Upper lobe of left lung (tissue), 6 donors: ENCODE results near the gene SNAI3. TPM values are rescaled to one million over a fixed set of nuclear protein-coding genes. Genes with fewer than 3 reads are reported as not detected.

ENCODE experiments used
- ATAC-seq, 2 donors: fragments of 200-7000 bp; cut with Tn5 transposase; one replicate each; pipeline ENCODE4 v1.9.1; 2022; ENCODE audit warnings: mild to moderate bottlenecking in 2 of 2, moderate library complexity in 2 of 2; ENCODE audit not compliant: low FRiP score in 2 of 2
- DNase-seq, 2 donors: peaks; one replicate each; pipeline ENCODE4 v3.0.0-alpha.2; 2019 to 2020
- H3K27ac ChIP-seq, 4 donors: fragments of 200-600 bp; sonication (generic); one replicate each; pipeline ENCODE4 v1.5.1; 2016 to 2019
- H3K27me3 ChIP-seq, 4 donors: fragments of 200-600 bp; sonication (generic); one replicate each; pipeline ENCODE4 v1.5.1; 2017 to 2019
- H3K36me3 ChIP-seq, 4 donors: fragments of 200-600 bp; sonication (generic); one replicate each; pipeline ENCODE4 v1.5.1; 2016 to 2019
- H3K4me1 ChIP-seq, 4 donors: fragments of 200-600 bp; sonication (generic); one replicate each; pipeline ENCODE4 v1.5.1; 2018 to 2019
- H3K4me3 ChIP-seq, 4 donors: fragments of 200-600 bp; sonication (generic); one replicate each; pipeline ENCODE4 v1.5.1; 2017 to 2019; ENCODE audit warnings: mild to moderate bottlenecking in 2 of 4, moderate library complexity in 1 of 4
- H3K9me3 ChIP-seq, 4 donors: fragments of 200-600 bp; sonication (generic); one replicate each; pipeline ENCODE4 v1.5.1; 2018 to 2019
- EP300 ChIP-seq, 4 donors: sonication (generic); formaldehyde crosslinking; IDR thresholded peaks; one replicate each; pipeline ENCODE4 v1.5.1; 2017; ENCODE audit warnings: antibody characterized with exemption in 4 of 4, control low read depth in 2 of 4
- POLR2A ChIP-seq, 4 donors: fragments of 450-650 bp; IDR thresholded peaks; one replicate each; pipeline ENCODE4 v1.5.1; 2016 to 2017; ENCODE audit warnings: antibody characterized with exemption in 4 of 4, mild to moderate bottlenecking in 2 of 4
- POLR2AphosphoS5 ChIP-seq, 2 donors: sonication (generic); formaldehyde crosslinking; IDR thresholded peaks; one replicate each; pipeline ENCODE4 v1.5.1; 2017; ENCODE audit warnings: antibody characterized with exemption in 2 of 2
- WGBS, 2 donors: methylation state at CpG; one replicate each; pipeline ENCODE4 v1.1.5; 2017 to 2018; 5-methylcytosine and 5-hydroxymethylcytosine counted together
- total RNA-seq, 6 donors: library from RNA; depleted of rRNA in 4 of 6; stranded (reverse); fragments of >200 nt in 4 of 6; gene quantifications; one replicate each; pipeline versions ENCODE4 v1.1.0 to v1.2.1, GENCODE V29; 2016 to 2021
- TF ChIP-seq, protein P1 (sequence below), 6 experiments: fragments of 450-650 bp in 4 of 6; fragments of 200-600 bp in 2 of 6; sonication (generic) in 2 of 6; IDR thresholded peaks; one replicate each; pipeline ENCODE4 v1.5.1; 2016 to 2019; ENCODE audit warnings: antibody characterized with exemption in 6 of 6
- donor health status: DM: no; HTN: no; CAD: no; lungs with moderate emphysema.
- donor health status: DM: no; HTN: yes; CAD: no; lungs with severe emphysema.

The SNAI3 gene
- total RNA-seq, 6 donors from 2014 or later = 0.78 to 8.1 (median 7.0) TPM; not detected in 1

DNA sequence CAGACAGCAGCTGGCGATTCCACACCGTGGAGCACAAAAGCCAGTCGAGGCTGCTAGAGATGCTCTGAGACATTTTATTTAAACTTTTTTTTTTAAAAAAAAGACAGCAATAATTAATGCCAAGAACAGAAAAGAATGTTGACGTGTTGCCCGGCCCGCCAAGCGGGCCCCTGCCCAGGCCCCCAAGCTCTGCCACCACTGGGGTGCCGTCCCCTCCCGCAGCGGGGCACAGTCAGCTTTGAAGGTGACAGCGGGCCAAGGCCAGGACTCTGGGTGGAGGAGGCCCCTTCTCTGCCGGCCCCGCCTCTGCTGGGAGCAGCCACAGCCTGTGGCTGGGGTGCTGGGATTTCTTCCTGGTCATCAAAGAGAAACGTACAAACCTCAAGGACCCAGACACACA lies 10.1 kb upstream of the SNAI3 start:
- H3K9me3 ChIP-seq = no peaks in the 10 kb centered on the region
- no peak for ATAC-seq
- no peaks in the 10 kb centered on the region for H3K27me3 ChIP-seq
- H3K27ac ChIP-seq = peak overlapping the region in 2 of 4 donors; percentile 61 to 92
- peaks cover 12 to 45% (median 37%) of the 10 kb centered on the region in 4 donors for H3K36me3 ChIP-seq
- 88 to 93% methylated on average over 10 to 12 of the region's 14 CpGs for WGBS, 2 donors
- H3K4me1 ChIP-seq = peaks cover 18 to 57% (median 29%) of the 10 kb centered on the region in 4 donors
- TF ChIP-seq, protein P1, sequence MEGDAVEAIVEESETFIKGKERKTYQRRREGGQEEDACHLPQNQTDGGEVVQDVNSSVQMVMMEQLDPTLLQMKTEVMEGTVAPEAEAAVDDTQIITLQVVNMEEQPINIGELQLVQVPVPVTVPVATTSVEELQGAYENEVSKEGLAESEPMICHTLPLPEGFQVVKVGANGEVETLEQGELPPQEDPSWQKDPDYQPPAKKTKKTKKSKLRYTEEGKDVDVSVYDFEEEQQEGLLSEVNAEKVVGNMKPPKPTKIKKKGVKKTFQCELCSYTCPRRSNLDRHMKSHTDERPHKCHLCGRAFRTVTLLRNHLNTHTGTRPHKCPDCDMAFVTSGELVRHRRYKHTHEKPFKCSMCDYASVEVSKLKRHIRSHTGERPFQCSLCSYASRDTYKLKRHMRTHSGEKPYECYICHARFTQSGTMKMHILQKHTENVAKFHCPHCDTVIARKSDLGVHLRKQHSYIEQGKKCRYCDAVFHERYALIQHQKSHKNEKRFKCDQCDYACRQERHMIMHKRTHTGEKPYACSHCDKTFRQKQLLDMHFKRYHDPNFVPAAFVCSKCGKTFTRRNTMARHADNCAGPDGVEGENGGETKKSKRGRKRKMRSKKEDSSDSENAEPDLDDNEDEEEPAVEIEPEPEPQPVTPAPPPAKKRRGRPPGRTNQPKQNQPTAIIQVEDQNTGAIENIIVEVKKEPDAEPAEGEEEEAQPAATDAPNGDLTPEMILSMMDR (IDR thresholded peaks at IDR 0.05) = no peak
- no peak for TF ChIP-seq EP300 (IDR thresholded peaks at IDR 0.05)
- no peak for TF ChIP-seq POLR2A (IDR thresholded peaks at IDR 0.05)
- TF ChIP-seq POLR2AphosphoS5 (IDR thresholded peaks at IDR 0.05) = no peak
- DNase-seq = no peak
- H3K4me3 ChIP-seq = no peak overlapping the region

DNA sequence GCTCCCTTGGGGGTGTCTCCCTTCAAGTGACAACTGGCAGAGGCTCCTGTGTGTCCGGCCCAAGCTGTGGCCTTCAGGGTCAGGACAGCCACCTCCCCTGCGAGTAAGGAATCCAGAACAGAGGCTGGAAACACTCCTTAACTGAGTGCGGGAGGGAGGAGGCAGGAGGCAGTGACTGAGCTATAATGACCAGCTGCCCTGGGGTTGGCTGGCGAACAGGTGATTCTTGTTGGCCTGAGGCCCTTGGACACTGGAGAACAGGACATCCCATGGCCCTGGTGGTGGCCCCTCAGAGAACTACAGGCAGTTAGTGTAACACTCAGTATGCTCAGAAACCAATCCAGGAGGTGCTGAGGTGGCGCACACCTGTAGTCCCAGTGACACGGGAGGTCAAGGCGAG lies 9.4 kb upstream of the SNAI3 start:
- ATAC-seq (no peak), DNase-seq (no peak)
- peak overlapping the region in 1 of 4 donors; percentile 92 for H3K27ac ChIP-seq
- peaks cover 12 to 45% (median 37%) of the 10 kb centered on the region in 4 donors for H3K36me3 ChIP-seq
- WGBS, 2 donors = 98 to 100% methylated on average over 6 to 7 of the region's 7 CpGs
- no peak overlapping the region for H3K4me3 ChIP-seq
- no peaks in the 10 kb centered on the region for H3K9me3 ChIP-seq
- no peaks in the 10 kb centered on the region for H3K27me3 ChIP-seq
- TF ChIP-seq, protein P1 (IDR thresholded peaks at IDR 0.05) = no peak
- TF ChIP-seq POLR2AphosphoS5 (IDR thresholded peaks at IDR 0.05) (no peak), EP300 (IDR thresholded peaks at IDR 0.05) (no peak), POLR2A (IDR thresholded peaks at IDR 0.05) (no peak)
- H3K4me1 ChIP-seq = peaks cover 13 to 57% (median 23%) of the 10 kb centered on the region in 4 donors

- TF ChIP-seq EP300 (IDR thresholded peaks at IDR 0.05) (no peak), POLR2AphosphoS5 (IDR thresholded peaks at IDR 0.05) (no peak), POLR2A (IDR thresholded peaks at IDR 0.05) (no peak)
- TF ChIP-seq, protein P1 (IDR thresholded peaks at IDR 0.05) = no peak
- Histone ChIP-seq H3K4me1 (peaks cover 8 to 52% (median 18%) of the 10 kb centered on the region in 4 donors), H3K27me3 (no peaks in the 10 kb centered on the region), H3K9me3 (no peaks in the 10 kb centered on the region), H3K27ac (no peak overlapping the region), H3K4me3 (no peak overlapping the region), H3K36me3 (peaks cover 12 to 42% (median 37%) of the 10 kb centered on the region in 4 donors)
- peak in 1 of 2 donors; percentile 79 for DNase-seq
- 80% methylated on average over 12 of the region's 15 CpGs; no CpG with 5 or more reads in 1 of the 2 donors for WGBS, 2 donors
- ATAC-seq = no peak
Measured at GRCh38 chr16:88695218-88695617, 8.9 kb upstream of the SNAI3 start.

GRCh38 chr16:88694221-88695087 lies 8.1 kb upstream of the SNAI3 start:
- WGBS, 2 donors = 91 to 100% methylated on average over 5 to 37 of the region's 37 CpGs
- DNase-seq (peak in 1 of 2 donors; percentile 75), ATAC-seq (no peak)
- H3K36me3 ChIP-seq = peaks cover 12 to 37% (median 33%) of the 10 kb centered on the region in 4 donors
- H3K27ac ChIP-seq = no peak overlapping the region
- H3K4me1 ChIP-seq = peaks cover 0 to 44% (median 10%) of the 10 kb centered on the region in 4 donors
- H3K27me3 ChIP-seq = no peaks in the 10 kb centered on the region
- H3K4me3 ChIP-seq = no peak overlapping the region
- TF ChIP-seq, protein P1 (IDR thresholded peaks at IDR 0.05) = no peak
- no peak for TF ChIP-seq POLR2A (IDR thresholded peaks at IDR 0.05)
- no peak for TF ChIP-seq EP300 (IDR thresholded peaks at IDR 0.05)
- no peak for TF ChIP-seq POLR2AphosphoS5 (IDR thresholded peaks at IDR 0.05)
- H3K9me3 ChIP-seq = no peaks in the 10 kb centered on the region
